ENCODE results near the gene CHRNA7.
"Not testable (repeated sequence)": the region's sequence is repeated elsewhere in the genome, so short reads cannot be mapped to it uniquely, and the experiment has no call there.

Gene CHRNA7

DNA sequence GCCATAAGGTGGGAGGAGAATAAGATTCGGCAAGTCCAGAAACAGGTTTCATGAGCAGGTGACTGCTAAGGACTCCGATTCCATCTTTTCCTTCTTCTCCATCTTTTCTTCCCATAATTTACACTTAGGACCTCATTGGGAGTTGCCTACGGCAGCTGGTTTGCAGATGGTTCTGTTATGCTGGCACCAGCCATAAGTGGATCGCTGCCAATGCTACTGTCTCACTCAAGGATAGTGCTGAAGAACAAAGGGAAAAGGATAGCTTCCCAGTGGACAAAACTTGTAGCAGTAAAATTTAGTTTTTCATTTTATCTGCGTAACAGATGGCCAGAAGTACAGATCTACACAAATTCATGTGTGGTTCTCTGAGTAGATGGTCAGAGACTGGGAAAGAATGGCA lies 178.8 kb downstream of the CHRNA7 start:
- not testable (repeated sequence) for FAIRE-seq

DNA sequence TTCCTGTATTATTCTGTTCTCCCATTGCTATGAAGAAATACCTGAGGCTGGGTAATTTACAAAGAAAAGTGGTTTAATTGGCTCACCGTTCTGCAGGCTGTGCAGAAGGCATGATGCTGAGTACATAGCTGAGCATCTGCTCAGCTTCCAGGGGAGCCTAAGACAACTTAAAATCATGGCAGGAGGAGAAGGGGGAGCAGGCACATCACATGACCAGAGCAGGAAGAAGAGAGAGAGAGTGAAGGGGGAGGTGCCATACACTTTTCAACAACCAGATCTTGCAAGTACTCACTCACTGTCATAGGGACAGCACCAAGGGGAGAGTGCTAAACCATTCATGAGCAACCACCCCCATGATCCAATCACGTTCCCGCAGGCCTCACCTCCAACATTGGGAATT lies 188.4 kb downstream of the CHRNA7 start:
- FAIRE-seq: no peak
